HG03558 (cell line): ENCODE results near the gene RMND1.

ENCODE experiments used
- ATAC-seq: cut with Tn5 transposase; IDR thresholded peaks from one replicate; pipeline ENCODE4 v1.9.1; 2021; ENCODE audit warnings: moderate number of reproducible peaks; ENCODE audit not compliant: unreplicated experiment; ENCODE audit errors: extremely low read depth

Gene RMND1

GRCh38 chr6:151428093-151428735, 23.7 kb downstream of the RMND1 start:
- no peak for ATAC-seq

DNA sequence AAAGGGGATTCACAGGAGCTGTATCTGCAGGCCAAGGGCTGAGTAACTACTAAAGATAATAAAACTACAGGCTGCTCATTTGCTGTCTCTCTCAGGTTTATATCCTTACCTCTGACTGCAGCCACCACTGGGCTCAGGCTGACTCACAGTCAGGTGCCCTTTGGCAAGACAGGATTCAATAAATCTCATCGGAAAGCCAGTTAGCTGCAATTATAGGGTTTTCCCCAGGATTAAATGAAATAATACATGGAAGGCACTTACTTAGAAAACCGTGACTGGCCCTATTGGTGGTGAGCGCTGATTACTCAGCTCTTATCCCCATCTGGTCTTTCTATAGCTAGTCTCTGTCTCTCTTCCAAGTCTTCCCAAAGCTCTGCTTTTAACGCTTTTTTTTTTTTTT, 26.4 kb downstream of the RMND1 start:
- no peak for ATAC-seq

GRCh38 chr6:151422981-151423380, 28.9 kb downstream of the RMND1 start:
- no peak for ATAC-seq

DNA sequence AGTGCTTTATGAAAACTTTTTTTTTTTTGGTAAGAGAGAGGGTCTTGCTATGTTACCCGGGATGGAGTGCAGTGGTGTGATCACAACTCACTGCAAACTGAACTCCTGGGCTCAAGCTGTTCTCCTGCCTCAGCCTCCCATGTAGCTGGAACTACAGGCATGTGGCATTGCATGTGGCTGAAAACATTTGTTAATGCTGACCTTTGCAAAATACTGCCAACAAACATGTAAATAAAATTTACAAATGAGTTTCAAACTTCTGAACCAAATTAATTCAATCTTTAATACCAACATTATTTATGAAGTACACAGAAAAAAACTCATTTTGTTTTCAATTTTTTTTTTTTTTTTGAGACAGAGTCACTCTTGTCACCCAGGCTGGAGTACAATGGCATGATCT, 34.4 kb downstream of the RMND1 start:
- ATAC-seq: no peak

DNA sequence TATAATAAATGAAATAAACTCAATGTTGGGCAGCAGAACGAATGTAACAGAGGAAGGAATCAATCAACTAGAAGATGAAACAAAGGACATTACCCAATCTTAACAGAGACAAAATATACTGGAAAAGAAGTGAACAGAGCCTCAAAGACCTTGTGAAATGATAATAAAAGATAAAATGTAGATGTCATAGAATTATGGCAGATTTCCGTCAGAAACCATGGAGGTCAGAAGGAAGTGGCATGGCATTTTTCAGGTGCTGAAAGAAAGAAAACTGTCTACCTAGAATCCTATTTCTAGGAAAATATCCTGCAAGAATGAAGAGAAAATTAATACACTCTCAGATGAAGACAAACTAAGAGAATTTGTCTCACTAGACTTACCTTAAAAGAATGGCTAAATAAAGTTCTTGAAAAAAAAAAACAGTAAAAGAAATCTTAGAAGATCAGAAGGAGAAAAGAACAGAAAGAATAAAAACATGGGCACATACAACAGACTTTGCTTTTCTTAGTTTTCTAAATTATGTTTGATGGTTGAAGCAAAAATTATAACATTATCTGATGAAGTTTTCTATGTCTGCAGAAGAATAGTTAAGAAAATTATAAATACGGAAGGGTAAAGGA, 37.2 kb downstream of the RMND1 start:
- ATAC-seq: no peak

DNA sequence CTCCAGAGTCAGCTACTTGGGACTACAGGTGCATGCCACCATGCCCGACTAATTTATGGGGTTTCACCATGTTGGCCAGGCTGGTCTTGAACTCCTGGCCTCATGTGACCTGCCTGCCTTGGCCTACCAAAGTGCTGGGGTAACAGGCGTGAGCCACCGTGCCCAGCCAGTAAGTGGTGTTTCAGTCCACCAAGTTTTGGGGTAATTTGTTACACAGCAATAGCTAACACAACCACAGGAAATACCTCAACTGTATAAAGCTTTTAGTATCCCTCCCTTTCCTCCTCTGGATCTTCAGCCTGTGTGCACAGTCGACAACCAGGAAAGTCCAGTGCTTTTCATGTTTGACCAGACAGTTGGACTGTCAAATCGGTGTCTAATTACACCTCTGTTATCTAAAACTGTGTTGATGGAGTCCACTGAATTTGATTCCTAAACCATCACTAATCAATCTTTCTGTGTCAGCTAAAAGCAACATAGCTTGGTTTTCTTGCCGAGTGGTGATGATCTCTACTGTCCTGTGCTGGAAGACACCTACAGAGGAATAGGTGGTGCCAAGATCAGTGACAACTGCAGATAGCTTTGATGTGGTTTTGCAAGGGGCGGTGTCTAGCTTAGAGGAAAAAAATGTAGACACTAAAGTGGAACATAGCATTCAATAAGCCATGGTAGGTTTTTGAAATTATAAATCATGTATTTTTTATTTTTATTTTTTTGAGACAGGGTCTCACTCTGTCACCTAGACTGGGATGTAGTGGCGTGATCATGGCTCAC, 38.4 kb downstream of the RMND1 start:
- no peak for ATAC-seq

- no peak for ATAC-seq
These were observed 39.0 kb downstream of the RMND1 start for GRCh38 chr6:151412909-151413308.

DNA sequence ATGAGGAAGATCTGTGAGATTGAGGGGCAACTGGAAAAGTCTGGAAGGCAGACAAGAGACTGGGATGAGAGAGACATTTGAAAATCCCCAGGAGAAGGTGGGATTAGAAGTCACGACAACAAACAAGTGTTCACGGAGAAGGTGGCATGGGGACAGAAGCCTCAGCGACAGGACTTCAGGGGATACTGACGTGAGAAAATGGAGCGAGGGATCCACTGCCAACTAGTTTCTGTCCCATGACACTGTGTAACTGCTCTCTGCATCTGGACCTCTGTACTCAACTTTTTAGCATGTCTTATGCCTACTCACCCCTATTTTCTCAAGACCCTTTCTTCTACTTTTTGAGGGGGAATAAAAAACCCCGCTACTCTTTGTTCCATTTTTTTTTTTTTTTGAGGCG, 42.2 kb downstream of the RMND1 start:
- no peak for ATAC-seq

DNA sequence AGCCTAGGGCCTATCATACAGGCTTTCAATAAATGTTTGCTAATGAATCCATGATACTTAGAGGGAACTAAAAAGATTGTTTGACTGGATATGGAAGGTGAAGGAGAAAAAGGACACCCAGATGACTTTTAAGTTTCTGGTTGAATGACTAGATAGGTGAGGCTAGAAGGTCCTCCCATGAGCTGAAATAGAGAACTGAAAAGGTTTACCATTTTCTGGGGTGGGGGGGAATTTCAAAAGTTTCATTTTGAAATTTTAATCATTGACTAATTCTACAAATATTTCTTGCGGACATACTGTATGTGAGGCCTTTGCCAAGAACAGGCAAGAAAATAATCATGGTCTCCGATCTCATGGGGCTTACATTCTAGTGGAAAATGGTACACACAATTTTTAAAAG, 42.7 kb downstream of the RMND1 start:
- ATAC-seq: peak; percentile 55

- ATAC-seq: no peak
These were observed 43.1 kb downstream of the RMND1 start for GRCh38 chr6:151408858-151409257.

DNA sequence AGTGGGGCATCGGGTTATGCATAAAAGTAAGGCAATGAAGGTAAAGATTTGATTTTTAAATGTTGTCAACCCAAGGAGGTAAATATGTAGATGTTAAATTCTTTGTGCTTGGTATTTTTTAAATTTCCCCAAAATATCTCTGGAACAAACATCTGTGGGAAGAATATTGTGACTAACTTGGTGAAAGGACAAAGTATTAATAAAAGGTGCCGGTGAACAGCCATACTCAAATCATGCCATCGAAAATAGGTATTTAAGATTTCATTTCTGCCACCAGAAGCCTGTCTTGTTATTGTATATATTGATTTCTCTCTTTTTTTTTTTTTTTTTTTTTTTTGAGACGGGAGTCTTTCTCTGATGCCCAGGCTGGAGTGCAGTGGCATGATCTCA, 48.0 kb downstream of the RMND1 start:
- ATAC-seq: no peak

- no peak for ATAC-seq
These were observed 49.7 kb downstream of the RMND1 start for GRCh38 chr6:151402228-151402627.

- no peak for ATAC-seq
These were observed 51.5 kb downstream of the RMND1 start for GRCh38 chr6:151400473-151400872.

GRCh38 chr6:151399679-151400078, 52.2 kb downstream of the RMND1 start:
- ATAC-seq: no peak

DNA sequence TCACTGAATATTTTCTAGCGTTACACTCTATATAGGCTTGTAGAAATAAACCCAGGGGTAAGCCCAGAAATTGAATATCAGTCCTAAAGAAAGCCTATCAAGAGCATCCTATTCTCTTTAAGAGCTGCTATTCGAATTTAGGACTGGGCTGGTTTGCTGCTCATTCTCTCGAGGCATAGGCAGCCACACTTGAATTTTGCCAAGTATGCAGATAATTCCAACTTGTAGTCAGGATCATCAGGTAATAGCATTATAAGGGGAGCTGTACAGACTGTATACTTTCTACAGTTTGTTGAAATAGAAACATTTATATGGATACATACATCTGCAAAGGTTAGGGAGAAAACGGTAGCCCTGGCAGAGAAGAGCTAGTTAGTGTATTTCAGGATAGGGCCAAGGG, 58.5 kb downstream of the RMND1 start:
- ATAC-seq: no peak

DNA sequence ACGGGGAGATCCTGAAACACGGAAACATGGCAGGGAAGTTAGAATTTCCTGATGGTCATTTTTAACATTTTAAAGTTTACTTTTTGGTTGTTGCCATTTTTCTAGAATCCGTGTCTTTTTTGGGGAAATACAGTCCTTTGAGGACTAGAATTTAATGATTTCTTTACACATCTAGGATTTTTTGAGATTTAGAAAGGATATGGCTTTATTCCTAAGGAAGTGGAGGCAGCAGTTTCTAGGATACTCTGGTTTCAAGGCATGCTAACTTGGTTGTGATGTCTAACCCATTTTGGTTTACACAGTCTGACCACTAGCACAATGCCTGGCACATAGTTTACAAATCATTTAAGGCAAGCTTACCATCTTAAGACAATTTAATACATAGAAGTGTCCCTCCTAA, 59.5 kb downstream of the RMND1 start:
- ATAC-seq: no peak

- ATAC-seq: no peak
These were observed 60.2 kb downstream of the RMND1 start, which contains the start of gene ZBTB2 for GRCh38 chr6:151391471-151392413. Gene ZBTB2, minus strand, starts transcription at chr6:151391559. Its CDS starts 17,922 bp downstream, at chr6:151373637.

GRCh38 chr6:151390851-151391470, 61.0 kb downstream of the RMND1 start:
- ATAC-seq: no peak

DNA sequence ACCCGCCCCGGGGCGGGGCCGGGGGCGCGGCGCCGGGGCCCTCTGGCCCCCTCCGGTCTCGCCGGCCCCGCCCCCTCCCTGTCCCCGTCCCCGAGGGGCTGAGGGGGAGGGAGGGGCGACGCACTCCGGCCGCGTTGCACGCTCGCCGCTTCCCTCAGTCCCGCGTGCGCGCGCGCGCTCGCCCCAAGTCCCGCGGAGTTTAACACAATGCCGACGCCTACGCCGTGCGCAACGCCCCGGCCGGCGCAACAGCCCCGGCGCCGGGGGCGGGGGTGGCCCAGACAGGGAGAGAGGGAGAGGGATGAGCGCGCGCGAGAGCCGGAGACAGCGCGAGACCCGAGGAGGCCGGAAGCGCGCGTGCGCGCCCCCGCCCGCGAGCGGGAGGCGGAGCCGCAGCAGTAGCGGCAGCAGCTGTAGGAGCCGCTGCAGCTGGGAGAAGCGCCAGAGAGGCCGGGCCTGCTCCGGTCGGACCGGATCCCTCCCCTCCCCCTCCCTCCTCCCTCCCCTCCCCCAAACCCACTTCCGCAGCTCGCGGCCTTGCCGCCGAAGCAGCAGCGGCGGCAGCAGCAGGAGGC, 61.6 kb downstream of the RMND1 start:
- ATAC-seq: peak; percentile 72
